ENCODE results near the gene NDUFB1.
A peak's percentile ranks its signal among the peaks of the same experiment; 100 is the strongest.

The NDUFB1 gene

GRCh38 chr14:92121670-92122350, at the start of gene NDUFB1, which contains the start of gene CPSF2:
Gene NDUFB1, minus strand, starts transcription at chr14:92121706. Its CDS starts 4,069 bp downstream, at chr14:92117637.
Gene CPSF2, plus strand, starts transcription at chr14:92121969. Its CDS starts 9,016 bp downstream, at chr14:92130985.
- DNase-seq, result peak; percentile 55

- DNase-seq, result no peak
Observed at GRCh38 chr14:92164958-92165357, 43.5 kb upstream of the NDUFB1 start.

- DNase-seq, result no peak
Observed at GRCh38 chr14:92161521-92161920, 40.0 kb upstream of the NDUFB1 start.

DNA sequence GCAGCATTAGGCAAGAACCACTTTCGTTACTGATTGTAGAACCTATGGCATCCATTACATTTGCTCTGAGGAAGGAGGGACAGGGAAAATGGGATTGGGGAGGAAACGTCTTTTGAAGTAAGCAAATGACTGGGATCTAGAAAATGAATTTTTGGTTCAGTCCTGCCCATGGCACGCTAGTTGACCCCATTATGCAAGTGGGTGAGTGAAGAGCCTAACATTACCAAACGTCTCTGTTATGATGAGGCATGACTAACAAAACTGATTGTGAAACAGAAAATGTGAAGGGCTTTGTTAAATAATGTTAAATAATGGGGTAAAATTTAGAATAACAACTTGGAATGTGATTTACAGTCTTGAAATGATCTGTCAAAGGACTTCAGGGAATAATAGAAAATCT, 39.1 kb upstream of the NDUFB1 start:
- DNase-seq, result no peak

GRCh38 chr14:92154283-92154942, 32.9 kb upstream of the NDUFB1 start:
- no peak for DNase-seq

DNA sequence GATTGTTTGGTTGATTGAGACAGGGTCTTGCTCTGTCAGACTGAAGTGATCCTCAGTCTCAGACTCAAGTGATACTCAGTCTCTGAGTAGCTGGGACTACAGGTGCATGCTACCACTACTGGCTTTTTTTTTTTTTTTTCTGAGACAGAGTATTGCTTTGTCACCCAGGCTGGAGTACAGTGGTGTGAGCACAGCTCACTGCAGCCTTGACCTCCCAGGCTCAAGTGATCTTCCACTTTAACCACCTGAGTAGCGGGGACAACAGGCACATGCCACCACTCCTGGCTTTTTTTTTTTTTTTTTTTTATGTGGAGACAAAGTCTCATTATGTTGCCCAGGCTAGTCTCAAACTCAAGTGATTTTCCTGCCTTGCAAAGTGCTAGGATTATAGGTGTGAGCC, 32.1 kb upstream of the NDUFB1 start:
- no peak for DNase-seq

DNA sequence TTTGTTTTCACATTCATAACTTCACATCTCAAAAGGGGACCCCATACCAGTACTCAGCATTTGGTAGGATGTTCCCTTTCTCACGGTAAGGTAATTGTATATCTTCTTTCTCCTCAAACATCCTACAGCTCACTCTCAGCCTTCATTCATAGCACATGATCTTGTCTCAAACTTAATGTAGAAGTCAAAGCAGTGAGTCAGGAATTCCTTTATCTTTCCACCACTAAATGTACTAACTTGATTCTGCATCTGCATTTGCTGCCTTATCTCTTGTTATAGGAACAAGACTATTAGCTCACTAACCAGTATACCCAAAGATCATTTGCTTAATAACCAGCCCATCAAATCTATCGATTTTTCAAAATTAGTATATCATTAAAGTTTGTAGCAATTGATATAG, 23.2 kb upstream of the NDUFB1 start:
- DNase-seq, result no peak

DNA sequence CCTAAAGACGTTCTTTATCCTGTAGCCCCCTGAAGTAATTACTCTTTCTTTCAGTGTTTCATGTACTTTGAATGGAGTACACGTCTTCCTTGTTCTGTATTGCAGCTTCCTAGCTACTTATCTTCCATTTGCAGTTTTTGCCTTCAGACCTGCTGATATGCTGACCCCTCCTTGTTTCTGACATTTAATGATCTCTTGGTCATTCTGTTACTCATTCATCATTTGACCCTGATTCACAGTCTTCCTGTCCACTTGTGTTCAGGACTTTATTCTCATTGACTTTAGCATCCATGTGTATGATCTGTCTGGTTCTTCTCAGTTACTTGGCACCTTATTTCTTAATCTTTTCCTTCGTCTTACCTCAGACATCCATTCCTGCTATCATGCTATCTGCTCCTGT, 22.5 kb upstream of the NDUFB1 start:
- no peak for DNase-seq

- no peak for DNase-seq
Observed at GRCh38 chr14:92143309-92143708, 21.8 kb upstream of the NDUFB1 start.

GRCh38 chr14:92135269-92135668, 13.8 kb upstream of the NDUFB1 start:
- peak; percentile 20 for DNase-seq

GRCh38 chr14:92134456-92134855, 12.9 kb upstream of the NDUFB1 start:
- no peak for DNase-seq

DNA sequence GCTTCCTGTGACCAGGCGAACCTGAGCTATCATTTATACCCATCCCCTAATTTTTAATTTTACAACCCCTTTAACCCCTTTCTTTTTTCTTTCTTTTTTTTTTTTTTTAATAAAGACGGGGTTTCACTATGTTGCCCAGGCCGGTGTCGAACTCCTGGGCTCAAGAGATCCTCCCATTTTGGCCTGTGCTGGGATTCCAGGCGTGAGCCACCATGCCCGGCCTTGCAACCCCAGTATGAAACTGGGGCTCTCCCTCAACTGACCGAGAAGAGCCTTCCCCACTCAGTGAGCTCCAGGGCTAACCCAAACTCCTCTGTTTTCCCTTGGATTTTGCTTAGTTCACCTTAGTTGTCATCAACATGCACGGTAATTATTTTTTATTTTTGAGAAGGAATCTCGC, 1.3 kb upstream of the NDUFB1 start:
- no peak for DNase-seq

- no peak for DNase-seq
Observed at GRCh38 chr14:92122351-92122677, 808 bp upstream of the NDUFB1 start.

DNA sequence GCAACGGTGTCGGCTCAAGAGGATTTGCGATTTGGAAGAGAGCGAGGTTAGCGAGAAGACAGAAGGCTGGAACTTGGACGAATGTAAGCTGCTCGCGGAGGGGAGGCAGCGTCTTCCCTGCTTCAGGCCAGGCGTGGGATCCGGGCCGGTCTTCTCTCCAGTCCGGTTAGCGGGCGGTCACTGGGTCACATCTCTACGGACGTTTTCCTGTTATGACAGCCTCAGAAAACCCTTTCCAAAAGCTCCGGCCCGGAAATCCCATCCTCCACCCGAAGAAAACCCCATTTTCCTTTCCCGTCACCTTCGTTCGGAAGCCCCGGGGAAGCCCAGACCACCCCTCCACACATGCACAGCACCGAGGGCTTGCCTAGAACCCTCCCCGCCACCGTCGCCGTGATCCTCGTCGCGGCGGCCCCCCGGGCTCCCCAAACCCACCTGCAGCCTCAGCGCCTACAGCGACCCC, 268 bp downstream of the NDUFB1 start:
- DNase-seq, result no peak

DNA sequence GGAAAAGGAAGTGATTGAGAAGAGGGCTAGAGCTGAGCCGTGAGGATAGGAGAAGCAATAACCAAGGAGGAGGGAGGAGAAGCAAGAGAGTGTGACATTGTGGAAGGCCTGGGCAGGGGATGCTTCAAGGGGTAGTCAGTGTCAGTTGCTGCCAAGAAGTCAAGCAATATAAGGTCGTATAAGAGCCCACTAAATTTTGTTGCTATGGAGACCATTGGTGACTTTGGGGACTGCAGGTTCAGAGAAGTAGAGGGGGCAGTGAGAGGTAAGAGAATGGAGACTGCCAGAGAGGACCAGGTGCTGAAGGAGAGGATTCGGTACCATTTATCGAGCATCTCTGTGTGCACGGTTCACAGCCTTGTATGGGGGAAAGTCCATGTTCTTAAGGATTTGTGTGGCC, 12.0 kb downstream of the NDUFB1 start:
- no peak for DNase-seq

DNA sequence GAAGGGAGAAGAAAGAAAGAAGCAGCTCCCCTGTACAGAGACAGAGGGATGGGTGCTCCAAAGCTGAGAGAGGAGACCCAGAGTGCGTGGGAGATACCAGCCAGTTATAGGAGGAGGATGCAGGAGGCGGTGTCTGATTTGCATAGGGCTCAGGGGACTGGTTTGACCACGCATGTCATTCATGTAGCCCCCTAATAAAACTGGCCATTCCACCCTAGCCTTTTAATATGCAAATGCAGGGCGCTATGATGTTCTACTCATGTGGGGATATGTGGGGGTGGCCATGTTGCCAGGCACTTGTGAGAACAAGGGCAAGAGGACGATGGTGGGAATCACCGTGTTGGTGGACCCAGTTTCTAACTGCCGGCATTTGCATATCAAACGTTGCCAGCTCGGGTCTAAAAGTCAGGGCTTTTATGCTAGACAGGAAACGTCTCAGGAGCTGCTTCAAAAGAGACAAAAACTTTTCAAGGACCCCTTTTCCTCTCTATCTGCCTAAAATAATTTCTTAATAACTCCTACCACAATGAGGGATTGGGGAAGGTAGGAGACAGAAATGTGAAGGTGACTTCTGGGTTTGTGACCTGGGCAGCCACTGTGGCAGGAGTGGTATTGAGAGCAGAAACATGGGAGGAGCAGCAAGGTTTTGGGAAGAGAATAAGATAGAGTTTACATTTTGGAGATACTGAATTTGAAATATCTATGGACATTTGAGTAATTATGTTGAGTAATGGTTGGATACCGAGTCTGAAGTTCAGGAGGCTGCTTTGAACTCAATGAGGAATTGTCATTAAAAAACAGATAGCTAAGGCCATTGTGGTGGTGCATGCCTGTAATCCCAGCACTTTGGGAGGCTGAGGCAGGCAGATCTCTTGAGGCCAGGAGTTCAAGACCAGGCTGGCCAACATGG, 12.9 kb downstream of the NDUFB1 start:
- no peak for DNase-seq

GRCh38 chr14:92106143-92106926, 15.2 kb downstream of the NDUFB1 start, which contains the start of gene ATXN3:
Gene ATXN3, minus strand, starts transcription at chr14:92106582. Its CDS starts 30 bp downstream, at chr14:92106552.
- DNase-seq, result peak; percentile 63

DNA sequence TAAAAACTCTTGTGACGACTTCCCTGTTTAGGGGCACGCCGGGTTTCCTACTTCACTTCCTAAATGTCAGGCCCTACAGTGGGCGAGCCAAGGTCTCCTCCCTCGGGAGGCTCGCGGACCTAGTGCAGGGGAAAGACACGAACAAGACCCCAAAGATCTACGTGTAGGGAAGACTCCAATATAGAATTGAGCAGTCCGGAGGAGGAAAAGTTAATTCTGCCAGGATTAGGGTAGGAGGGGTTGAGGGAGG, 15.7 kb downstream of the NDUFB1 start:
- no peak for DNase-seq

- no peak for DNase-seq
Observed at GRCh38 chr14:92105073-92105892, 16.2 kb downstream of the NDUFB1 start.

GRCh38 chr14:92103363-92103989, 18.0 kb downstream of the NDUFB1 start:
- DNase-seq, result no peak

- DNase-seq, result no peak
Observed at GRCh38 chr14:92099802-92100201, 21.7 kb downstream of the NDUFB1 start.

GRCh38 chr14:92093320-92093719, 28.2 kb downstream of the NDUFB1 start:
- no peak for DNase-seq

Measured in NCI-H2029 treated with DMSO at 0.1 percent for 48 hours (cell line).